ENCODE results near the gene FCN2.
"Not testable (repeated sequence)": the region's sequence is repeated elsewhere in the genome, so short reads cannot be mapped to it uniquely, and the experiment has no call there.

The FCN2 gene

GRCh38 chr9:134854541-134854981, 26.0 kb upstream of the FCN2 start:
- Mint-ChIP-seq H3K9me3 (no peaks in the 10 kb centered on the region), H3K36me3 (ENCODE audit: low read depth) (no peaks in the 10 kb centered on the region), H3K4me1 (ENCODE audit: low read depth) (peaks cover 10% of the 10 kb centered on the region), H3K4me3 (no peak overlapping the region), H3K27ac (no peak overlapping the region), H3K27me3 (peaks cover 47% of the 10 kb centered on the region)
- intact Hi-C loops (cut with micrococcal nuclease), result no loop called here

- no peak overlapping the region for H3K27ac Mint-ChIP-seq
- intact Hi-C loops (cut with micrococcal nuclease), result no loop called here
These were observed 25.2 kb upstream of the FCN2 start for GRCh38 chr9:134855231-134855899.

GRCh38 chr9:134855900-134856377, 24.7 kb upstream of the FCN2 start:
- no peak overlapping the region for H3K27ac Mint-ChIP-seq
- H3K9me3 Mint-ChIP-seq, result no peaks in the 10 kb centered on the region
- intact Hi-C loops (cut with micrococcal nuclease), result no loop called here
- H3K4me3 Mint-ChIP-seq, result no peak overlapping the region
- no peaks in the 10 kb centered on the region for H3K36me3 Mint-ChIP-seq (ENCODE audit: low read depth)
- peaks cover 57% of the 10 kb centered on the region for H3K27me3 Mint-ChIP-seq
- H3K4me1 Mint-ChIP-seq (ENCODE audit: low read depth), result peaks cover 10% of the 10 kb centered on the region

More at GRCh38 chr9:134855231-134855899, 25.2 kb upstream of the FCN2 start:
- H3K4me3 Mint-ChIP-seq, result no peak overlapping the region
- no peaks in the 10 kb centered on the region for H3K9me3 Mint-ChIP-seq
- H3K4me1 Mint-ChIP-seq (ENCODE audit: low read depth), result peaks cover 10% of the 10 kb centered on the region
- H3K27me3 Mint-ChIP-seq, result peaks cover 54% of the 10 kb centered on the region
- no peaks in the 10 kb centered on the region for H3K36me3 Mint-ChIP-seq (ENCODE audit: low read depth)

- H3K27ac Mint-ChIP-seq; H3K9me3 Mint-ChIP-seq; H3K36me3 Mint-ChIP-seq (ENCODE audit: low read depth); intact Hi-C loops (cut with micrococcal nuclease); H3K4me3 Mint-ChIP-seq: not testable (repeated sequence)
- H3K4me1 Mint-ChIP-seq (ENCODE audit: low read depth), result peaks cover 16% of the 10 kb centered on the region
- peaks cover 66% of the 10 kb centered on the region for H3K27me3 Mint-ChIP-seq
These were observed 23.2 kb upstream of the FCN2 start for GRCh38 chr9:134857451-134857850.

- H3K4me3 Mint-ChIP-seq, result no peak overlapping the region
- peak overlapping the region; percentile 7 for H3K27ac Mint-ChIP-seq
- peaks cover 68% of the 10 kb centered on the region for H3K27me3 Mint-ChIP-seq
These were observed 22.4 kb upstream of the FCN2 start for GRCh38 chr9:134858051-134858841.

GRCh38 chr9:134860510-134860909, 20.1 kb upstream of the FCN2 start:
- intact Hi-C loops (cut with micrococcal nuclease), result no loop called here
- Mint-ChIP-seq H3K36me3 (ENCODE audit: low read depth) (no peaks in the 10 kb centered on the region), H3K27ac (no peak overlapping the region), H3K9me3 (no peaks in the 10 kb centered on the region), H3K4me3 (no peak overlapping the region), H3K27me3 (peaks cover 63% of the 10 kb centered on the region), H3K4me1 (ENCODE audit: low read depth) (peaks cover 16% of the 10 kb centered on the region)

More at GRCh38 chr9:134858051-134858841, 22.4 kb upstream of the FCN2 start:
- intact Hi-C loops (cut with micrococcal nuclease), result no loop called here
- Mint-ChIP-seq H3K36me3 (ENCODE audit: low read depth) (no peaks in the 10 kb centered on the region), H3K9me3 (no peaks in the 10 kb centered on the region), H3K4me1 (ENCODE audit: low read depth) (peaks cover 16% of the 10 kb centered on the region)

GRCh38 chr9:134861595-134862334, 18.8 kb upstream of the FCN2 start:
- Mint-ChIP-seq H3K27me3 (peaks cover 58% of the 10 kb centered on the region), H3K4me1 (ENCODE audit: low read depth) (peaks cover 16% of the 10 kb centered on the region), H3K36me3 (ENCODE audit: low read depth) (no peaks in the 10 kb centered on the region), H3K27ac (no peak overlapping the region), H3K4me3 (no peak overlapping the region), H3K9me3 (no peaks in the 10 kb centered on the region)
- intact Hi-C loops (cut with micrococcal nuclease), result no loop called here

- Mint-ChIP-seq H3K27me3 (peaks cover 50% of the 10 kb centered on the region), H3K4me1 (ENCODE audit: low read depth) (peaks cover 10% of the 10 kb centered on the region), H3K9me3 (no peaks in the 10 kb centered on the region), H3K27ac (no peak overlapping the region), H3K4me3 (no peak overlapping the region), H3K36me3 (ENCODE audit: low read depth) (no peaks in the 10 kb centered on the region)
- intact Hi-C loops (cut with micrococcal nuclease), result no loop called here
These were observed 17.2 kb upstream of the FCN2 start for GRCh38 chr9:134863306-134863902.

- Mint-ChIP-seq H3K4me1 (ENCODE audit: low read depth) (peaks cover 10% of the 10 kb centered on the region), H3K9me3 (no peaks in the 10 kb centered on the region), H3K27me3 (peaks cover 52% of the 10 kb centered on the region), H3K27ac (no peak overlapping the region), H3K4me3 (no peak overlapping the region), H3K36me3 (ENCODE audit: low read depth) (no peaks in the 10 kb centered on the region)
- intact Hi-C loops (cut with micrococcal nuclease), result no loop called here
These were observed 16.4 kb upstream of the FCN2 start for GRCh38 chr9:134863941-134864820.

- Mint-ChIP-seq H3K4me3 (no peak overlapping the region), H3K4me1 (ENCODE audit: low read depth) (peaks cover 15% of the 10 kb centered on the region), H3K36me3 (ENCODE audit: low read depth) (no peaks in the 10 kb centered on the region), H3K9me3 (no peaks in the 10 kb centered on the region), H3K27ac (no peak overlapping the region), H3K27me3 (peaks cover 55% of the 10 kb centered on the region)
- intact Hi-C loops (cut with micrococcal nuclease), result no loop called here
These were observed 15.8 kb upstream of the FCN2 start for GRCh38 chr9:134864821-134865190.

GRCh38 chr9:134867917-134868750, 12.5 kb upstream of the FCN2 start:
- Mint-ChIP-seq H3K27me3 (peaks cover 57% of the 10 kb centered on the region), H3K36me3 (ENCODE audit: low read depth) (no peaks in the 10 kb centered on the region), H3K4me1 (ENCODE audit: low read depth) (peaks cover 10% of the 10 kb centered on the region), H3K9me3 (peaks cover 13% of the 10 kb centered on the region), H3K27ac (no peak overlapping the region), H3K4me3 (no peak overlapping the region)
- intact Hi-C loops (cut with micrococcal nuclease), result no loop called here

- Mint-ChIP-seq H3K36me3 (ENCODE audit: low read depth) (no peaks in the 10 kb centered on the region), H3K27me3 (peaks cover 56% of the 10 kb centered on the region), H3K27ac (no peak overlapping the region), H3K4me3 (no peak overlapping the region), H3K4me1 (ENCODE audit: low read depth) (peaks cover 10% of the 10 kb centered on the region), H3K9me3 (peaks cover 15% of the 10 kb centered on the region)
- intact Hi-C loops (cut with micrococcal nuclease), result no loop called here
These were observed 11.7 kb upstream of the FCN2 start for GRCh38 chr9:134868751-134869553.

Measured in dendritic cell treated with granulocyte-macrophage colony-stimulating factor and Interleukin-4, amounts not matched to agents 40 ng/mL and 50 ng/mL, for 4 days (primary cell).